Measurements from ENCODE around the gene CHST8.

Gene CHST8

DNA sequence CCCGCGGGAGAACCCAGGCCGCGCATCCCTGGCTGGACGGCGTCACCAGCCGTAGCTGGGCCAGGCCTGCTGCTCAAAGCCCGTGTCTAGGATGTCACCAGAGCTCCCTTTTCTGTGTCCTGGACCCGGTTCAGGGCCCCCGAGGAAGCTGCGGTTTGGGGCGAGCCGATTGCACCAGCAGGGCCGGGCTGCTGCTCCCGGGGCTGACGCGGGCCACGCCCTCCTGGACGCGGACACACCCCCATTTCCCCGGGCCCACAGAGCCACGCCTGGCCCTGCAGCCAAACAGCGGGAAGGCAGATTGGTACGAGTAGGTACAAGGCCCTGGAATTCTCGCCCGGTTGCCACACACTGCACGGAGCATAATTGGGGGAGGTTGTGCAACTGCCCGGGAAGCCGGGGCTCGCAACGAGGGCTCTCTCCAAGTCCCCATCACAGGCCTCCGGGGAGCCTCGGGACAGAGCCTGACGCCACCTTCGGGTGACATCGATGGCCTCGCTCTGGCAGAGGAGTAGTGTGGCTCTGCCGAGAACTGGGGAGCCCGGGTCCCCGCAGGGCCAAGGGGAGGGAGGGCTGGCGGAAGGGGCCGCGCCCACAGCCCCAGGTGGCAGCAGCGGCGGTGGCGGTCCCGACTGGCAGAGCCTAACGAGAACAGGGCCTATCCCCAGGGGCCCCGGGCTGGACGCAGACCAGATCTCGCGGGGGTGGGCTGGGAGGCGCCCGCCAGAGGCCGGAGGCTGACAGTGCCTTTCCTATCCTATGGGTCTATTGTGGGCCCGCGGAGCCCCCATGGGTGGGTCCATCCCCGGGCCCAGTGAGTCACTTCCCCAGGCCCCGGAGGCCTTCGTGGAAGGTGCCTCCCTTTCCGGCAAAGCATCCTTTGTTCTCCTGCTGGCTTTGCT lies 198.4 kb downstream of the CHST8 start:
- Histone ChIP-seq H3K4me3 (ENCODE audit: low read depth, low read length) (no peak overlapping the region), H3K27me3 (no peaks in the 10 kb centered on the region), H3K9me3 (no peaks in the 10 kb centered on the region), H3K36me3 (no peaks in the 10 kb centered on the region), H3K4me1 (no peaks in the 10 kb centered on the region)
- TF ChIP-seq, protein P1, sequence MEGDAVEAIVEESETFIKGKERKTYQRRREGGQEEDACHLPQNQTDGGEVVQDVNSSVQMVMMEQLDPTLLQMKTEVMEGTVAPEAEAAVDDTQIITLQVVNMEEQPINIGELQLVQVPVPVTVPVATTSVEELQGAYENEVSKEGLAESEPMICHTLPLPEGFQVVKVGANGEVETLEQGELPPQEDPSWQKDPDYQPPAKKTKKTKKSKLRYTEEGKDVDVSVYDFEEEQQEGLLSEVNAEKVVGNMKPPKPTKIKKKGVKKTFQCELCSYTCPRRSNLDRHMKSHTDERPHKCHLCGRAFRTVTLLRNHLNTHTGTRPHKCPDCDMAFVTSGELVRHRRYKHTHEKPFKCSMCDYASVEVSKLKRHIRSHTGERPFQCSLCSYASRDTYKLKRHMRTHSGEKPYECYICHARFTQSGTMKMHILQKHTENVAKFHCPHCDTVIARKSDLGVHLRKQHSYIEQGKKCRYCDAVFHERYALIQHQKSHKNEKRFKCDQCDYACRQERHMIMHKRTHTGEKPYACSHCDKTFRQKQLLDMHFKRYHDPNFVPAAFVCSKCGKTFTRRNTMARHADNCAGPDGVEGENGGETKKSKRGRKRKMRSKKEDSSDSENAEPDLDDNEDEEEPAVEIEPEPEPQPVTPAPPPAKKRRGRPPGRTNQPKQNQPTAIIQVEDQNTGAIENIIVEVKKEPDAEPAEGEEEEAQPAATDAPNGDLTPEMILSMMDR (IDR thresholded peaks at IDR 0.05; ENCODE audit: low read depth, low read length), result no peak
- no peak for DNase-seq

DNA sequence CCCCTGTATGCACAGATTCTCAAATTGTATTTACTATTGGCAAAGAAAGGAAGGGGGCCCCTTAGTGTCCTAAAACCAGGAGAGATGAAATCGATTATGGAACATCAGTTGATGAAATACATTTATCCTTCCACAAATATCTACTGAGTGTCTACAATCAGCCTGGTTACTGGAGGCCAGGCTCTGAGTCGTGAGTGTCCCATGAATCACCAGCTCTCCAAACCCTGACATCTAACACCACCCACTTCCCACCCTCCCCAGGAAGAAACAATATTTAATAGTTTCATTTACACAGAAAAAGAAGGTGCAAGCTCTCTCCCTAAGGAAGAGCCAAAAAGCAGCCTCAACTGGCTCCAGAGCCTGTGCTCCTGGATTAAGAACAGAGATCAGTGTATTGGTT lies 200.1 kb downstream of the CHST8 start:
- Histone ChIP-seq H3K4me1 (no peaks in the 10 kb centered on the region), H3K9me3 (no peaks in the 10 kb centered on the region), H3K27me3 (no peaks in the 10 kb centered on the region), H3K36me3 (no peaks in the 10 kb centered on the region), H3K4me3 (ENCODE audit: low read depth, low read length) (no peak overlapping the region)
- DNase-seq, result no peak
- TF ChIP-seq, protein P1 (IDR thresholded peaks at IDR 0.05; ENCODE audit: low read depth, low read length), result no peak
